Measurements from ENCODE around the gene CARD10. TPM values are rescaled to one million over a fixed set of nuclear protein-coding genes. Genes with fewer than 3 reads are reported as not detected.
A peak's percentile ranks its signal among the peaks of the same experiment; 100 is the strongest.
"Not testable (repeated sequence)": the region's sequence is repeated elsewhere in the genome, so short reads cannot be mapped to it uniquely, and the experiment has no call there.

Gene CARD10
- total RNA-seq, 1 experiment from 2014 or later = 14.6 TPM

DNA sequence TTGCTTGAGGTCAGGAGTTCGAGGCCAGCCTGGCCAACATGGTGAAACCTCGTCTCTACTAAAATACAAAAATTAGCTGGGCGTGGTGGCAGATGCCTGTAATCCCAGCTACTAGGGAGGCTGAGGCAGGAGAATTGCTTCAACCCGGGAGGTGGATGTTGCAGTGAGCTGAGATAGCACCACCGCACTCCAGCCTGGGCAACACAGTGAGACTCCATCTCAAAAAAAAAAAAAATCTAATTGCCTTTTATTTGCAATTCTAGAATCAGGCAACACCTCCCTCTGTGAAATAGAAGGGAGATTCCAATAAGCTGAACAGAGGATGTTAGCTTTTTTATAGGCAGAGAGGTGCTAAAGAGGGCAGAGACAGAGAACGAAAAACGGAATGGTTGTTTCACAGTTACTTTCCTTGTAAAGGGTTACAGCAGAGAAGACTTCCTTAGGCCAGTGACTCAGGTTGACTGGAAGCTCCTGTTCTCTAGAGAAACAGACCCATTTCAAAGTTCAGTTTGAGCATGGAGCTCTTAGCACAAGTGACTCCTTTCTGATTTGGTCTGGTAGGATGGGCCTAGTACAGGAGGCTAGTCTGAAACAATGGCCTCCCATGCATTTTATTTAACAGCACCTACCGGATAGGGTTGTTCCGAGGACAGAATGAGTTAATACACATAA, 8.0 kb upstream of the CARD10 start:
- not testable (repeated sequence) for H3K27ac ChIP-seq; H3K9me3 ChIP-seq (replicated peaks); H3K36me3 ChIP-seq; DNase-seq (ENCODE audit: low read depth in 1 of 2, low spot score in 2 of 2); H3K4me3 ChIP-seq; H3K27me3 ChIP-seq (replicated peaks)
- peaks cover 37% of the 10 kb centered on the region for H3K4me1 ChIP-seq (replicated peaks)

DNA sequence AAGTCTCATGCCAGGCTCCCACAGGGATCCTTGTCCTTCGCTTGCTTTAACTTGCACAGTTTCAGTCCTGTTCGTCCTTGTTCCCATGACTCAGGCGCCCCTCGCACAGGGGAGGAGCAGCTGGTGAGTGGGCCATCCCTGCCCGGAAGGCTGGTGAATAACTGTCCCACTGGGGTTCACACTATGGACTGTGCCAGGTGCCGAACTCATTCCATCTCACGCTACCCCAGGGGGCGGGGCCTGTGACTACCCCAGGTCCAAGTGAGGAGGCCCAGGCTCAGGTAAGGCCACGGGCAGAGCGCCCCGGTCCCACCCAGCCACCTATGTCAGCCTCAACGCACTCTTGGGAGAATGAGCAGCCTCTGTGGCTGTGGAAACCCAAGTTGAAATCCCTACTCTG, 7.2 kb upstream of the CARD10 start:
- H3K4me3 ChIP-seq = no peak overlapping the region
- H3K9me3 ChIP-seq (replicated peaks) = no peaks in the 10 kb centered on the region
- no peaks in the 10 kb centered on the region for H3K36me3 ChIP-seq
- H3K27me3 ChIP-seq (replicated peaks) = no peaks in the 10 kb centered on the region
- DNase-seq (ENCODE audit: low read depth in 1 of 2, low spot score in 2 of 2) = peak; percentile 28 to 68
- H3K4me1 ChIP-seq (replicated peaks) = peaks cover 46% of the 10 kb centered on the region
- H3K27ac ChIP-seq = peak overlapping the region; percentile 80

DNA sequence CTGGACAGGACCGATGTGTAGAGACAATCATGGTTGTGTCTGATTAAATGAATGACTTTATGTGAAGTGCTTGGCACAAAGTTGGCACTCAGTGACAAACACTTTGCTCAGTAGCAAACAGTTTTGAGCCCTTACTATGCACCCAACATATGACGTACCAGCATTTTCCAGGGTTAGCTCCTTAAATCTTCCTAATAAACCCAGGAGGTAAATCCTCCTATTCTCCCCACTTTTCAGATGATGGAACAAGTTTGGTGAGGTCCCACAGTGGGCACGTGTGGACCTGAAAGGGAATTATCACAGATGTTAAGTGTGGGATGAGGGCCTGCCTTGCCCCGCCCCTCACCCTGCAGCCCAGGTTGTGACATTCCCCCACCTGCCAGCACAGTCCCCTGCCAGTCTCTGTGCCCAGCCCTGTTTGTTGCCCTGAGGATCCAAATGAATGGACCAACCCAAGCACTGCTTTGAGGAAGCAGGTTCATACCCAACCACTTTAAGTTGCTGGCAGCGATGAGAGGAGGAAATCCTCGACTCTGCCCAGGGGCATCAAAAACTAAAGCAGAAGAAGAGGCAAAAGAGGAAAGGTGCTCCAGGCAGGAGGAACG, 6.6 kb upstream of the CARD10 start:
- H3K4me1 ChIP-seq (replicated peaks) = peaks cover 51% of the 10 kb centered on the region
- H3K27ac ChIP-seq = peak overlapping the region; percentile 80
- DNase-seq (ENCODE audit: low read depth in 1 of 2, low spot score in 2 of 2) = peak in 1 of 2 experiments; percentile 23
- no peak overlapping the region for H3K4me3 ChIP-seq
- no peaks in the 10 kb centered on the region for H3K36me3 ChIP-seq
- no peaks in the 10 kb centered on the region for H3K9me3 ChIP-seq (replicated peaks)
- no peaks in the 10 kb centered on the region for H3K27me3 ChIP-seq (replicated peaks)

DNA sequence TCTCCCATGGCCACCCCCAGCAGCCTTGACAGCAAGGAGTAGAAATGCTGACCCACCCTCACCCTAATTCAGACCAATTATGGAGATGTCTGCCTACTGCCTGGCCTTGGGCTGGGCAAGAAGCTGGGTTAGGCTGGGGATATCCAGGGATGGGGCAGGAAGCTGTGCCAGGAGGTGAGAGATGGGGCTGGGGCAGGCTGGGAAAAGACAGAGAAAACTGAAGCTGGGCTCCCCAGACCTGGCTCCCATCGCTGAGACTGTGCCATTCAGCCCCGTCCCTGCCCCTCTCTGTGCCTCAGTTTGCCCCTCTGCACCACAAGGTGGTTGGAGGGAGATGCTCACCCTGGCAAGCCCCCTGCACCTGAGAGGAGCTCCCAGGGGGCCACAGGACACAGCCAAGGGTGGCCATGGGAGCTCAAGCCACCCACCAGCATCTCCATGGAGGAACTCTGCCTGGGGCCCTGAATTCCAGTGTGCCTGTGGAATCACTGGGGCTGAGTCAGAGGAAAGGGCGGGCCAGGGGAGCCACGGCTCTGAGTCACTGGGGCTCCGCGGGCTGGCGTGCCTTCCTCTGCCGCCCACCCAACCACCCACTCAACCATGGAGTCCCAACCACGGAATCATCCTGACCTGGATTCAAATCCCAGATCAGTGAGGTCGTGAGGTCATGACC, 6.0 kb upstream of the CARD10 start:
- Histone ChIP-seq H3K27ac (peak overlapping the region; percentile 80), H3K36me3 (no peaks in the 10 kb centered on the region), H3K4me3 (no peak overlapping the region), H3K4me1 (replicated peaks) (peaks cover 53% of the 10 kb centered on the region), H3K27me3 (replicated peaks) (no peaks in the 10 kb centered on the region), H3K9me3 (replicated peaks) (no peaks in the 10 kb centered on the region)
- peak; percentile 89 to 95 for DNase-seq (ENCODE audit: low read depth in 1 of 2, low spot score in 2 of 2)

DNA sequence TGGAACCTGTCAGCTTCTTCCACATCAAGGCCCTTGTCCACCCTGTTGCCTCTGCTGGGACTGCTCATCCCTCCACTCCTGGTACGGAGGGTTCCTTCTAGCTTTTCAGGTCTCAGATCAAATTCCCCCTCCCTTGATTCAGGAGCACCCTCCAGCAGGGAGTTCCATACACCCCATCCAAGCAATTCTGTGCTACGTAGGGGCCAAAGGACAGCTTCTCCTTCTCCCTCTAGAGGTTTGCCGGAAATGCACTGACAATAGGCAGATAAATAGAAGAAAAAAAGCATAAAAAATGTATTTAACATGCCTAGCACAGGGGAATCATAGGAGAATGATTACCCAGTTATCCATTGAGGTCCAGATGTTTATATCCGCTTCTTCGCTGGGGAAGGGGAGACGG, 3.3 kb upstream of the CARD10 start:
- no peak overlapping the region for H3K27ac ChIP-seq
- H3K4me3 ChIP-seq = no peak overlapping the region
- H3K4me1 ChIP-seq (replicated peaks) = peaks cover 78% of the 10 kb centered on the region
- no peak for DNase-seq (ENCODE audit: low read depth in 1 of 2, low spot score in 2 of 2)
- H3K36me3 ChIP-seq = peaks cover 9% of the 10 kb centered on the region
- no peaks in the 10 kb centered on the region for H3K27me3 ChIP-seq (replicated peaks)
- 0 out of 2 replicates have a peak, but pooled peaks cover 3% of the 10 kb centered on the region for H3K9me3 ChIP-seq (replicated peaks)

DNA sequence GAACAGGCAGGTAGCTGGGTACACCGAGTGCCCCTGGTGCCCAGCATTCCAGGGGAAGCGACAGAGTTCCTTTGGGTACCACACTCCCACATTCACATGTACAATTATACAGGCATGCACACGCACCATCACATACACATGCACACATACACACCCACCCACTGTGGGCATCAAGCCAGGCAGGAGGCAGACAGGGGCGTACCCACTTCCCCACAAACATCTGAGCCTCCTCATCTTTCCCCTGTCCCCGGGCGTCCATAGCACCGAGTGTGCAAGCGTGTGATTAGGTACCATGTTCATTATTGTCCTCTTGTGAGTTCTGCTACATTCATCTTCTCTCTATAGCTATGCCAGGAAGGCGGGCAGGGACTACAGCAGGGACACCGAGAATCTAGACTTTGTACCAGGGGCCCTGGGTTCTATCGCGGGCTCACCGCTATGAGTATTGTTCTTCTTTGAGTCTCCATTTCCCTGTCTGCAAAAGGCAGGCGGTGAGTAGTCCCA, 2.1 kb upstream of the CARD10 start:
- DNase-seq (ENCODE audit: low read depth in 1 of 2, low spot score in 2 of 2) = no peak
- 0 out of 2 replicates have a peak, but pooled peaks cover 3% of the 10 kb centered on the region for H3K9me3 ChIP-seq (replicated peaks)

DNA sequence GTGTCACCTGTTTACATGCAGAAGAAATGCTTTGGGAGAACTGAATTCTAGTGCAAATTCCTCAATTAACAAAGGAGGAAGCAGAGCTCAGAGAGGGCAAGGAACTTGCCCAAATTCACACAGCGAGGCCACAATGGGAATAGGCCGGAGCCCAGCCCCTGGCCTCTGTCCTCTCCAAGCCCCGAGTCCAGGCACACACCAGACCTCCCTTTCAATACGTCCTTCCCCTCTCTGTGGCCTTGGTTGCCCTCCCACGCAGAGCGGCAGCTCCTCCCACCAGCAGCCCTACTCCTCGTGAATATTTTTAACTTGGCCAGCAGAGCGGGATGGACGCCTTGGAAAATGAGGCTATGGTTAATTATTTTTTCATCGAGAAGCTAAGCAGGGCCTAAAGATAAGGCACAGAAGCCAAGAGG, 1.6 kb upstream of the CARD10 start:
- Histone ChIP-seq H3K4me1 (replicated peaks) (peaks cover 63% of the 10 kb centered on the region), H3K27me3 (replicated peaks) (no peaks in the 10 kb centered on the region), H3K27ac (no peak overlapping the region), H3K9me3 (replicated peaks) (0 out of 2 replicates have a peak, but pooled peaks cover 3% of the 10 kb centered on the region), H3K4me3 (no peak overlapping the region), H3K36me3 (peaks cover 18% of the 10 kb centered on the region)
- DNase-seq (ENCODE audit: low read depth in 1 of 2, low spot score in 2 of 2) = no peak

More for the DNA sequence above, 2.1 kb upstream of the CARD10 start:
- H3K27ac ChIP-seq = no peak overlapping the region
- H3K27me3 ChIP-seq (replicated peaks) = no peaks in the 10 kb centered on the region
- H3K4me1 ChIP-seq (replicated peaks) = peaks cover 68% of the 10 kb centered on the region
- no peak overlapping the region for H3K4me3 ChIP-seq
- H3K36me3 ChIP-seq = peaks cover 15% of the 10 kb centered on the region

DNA sequence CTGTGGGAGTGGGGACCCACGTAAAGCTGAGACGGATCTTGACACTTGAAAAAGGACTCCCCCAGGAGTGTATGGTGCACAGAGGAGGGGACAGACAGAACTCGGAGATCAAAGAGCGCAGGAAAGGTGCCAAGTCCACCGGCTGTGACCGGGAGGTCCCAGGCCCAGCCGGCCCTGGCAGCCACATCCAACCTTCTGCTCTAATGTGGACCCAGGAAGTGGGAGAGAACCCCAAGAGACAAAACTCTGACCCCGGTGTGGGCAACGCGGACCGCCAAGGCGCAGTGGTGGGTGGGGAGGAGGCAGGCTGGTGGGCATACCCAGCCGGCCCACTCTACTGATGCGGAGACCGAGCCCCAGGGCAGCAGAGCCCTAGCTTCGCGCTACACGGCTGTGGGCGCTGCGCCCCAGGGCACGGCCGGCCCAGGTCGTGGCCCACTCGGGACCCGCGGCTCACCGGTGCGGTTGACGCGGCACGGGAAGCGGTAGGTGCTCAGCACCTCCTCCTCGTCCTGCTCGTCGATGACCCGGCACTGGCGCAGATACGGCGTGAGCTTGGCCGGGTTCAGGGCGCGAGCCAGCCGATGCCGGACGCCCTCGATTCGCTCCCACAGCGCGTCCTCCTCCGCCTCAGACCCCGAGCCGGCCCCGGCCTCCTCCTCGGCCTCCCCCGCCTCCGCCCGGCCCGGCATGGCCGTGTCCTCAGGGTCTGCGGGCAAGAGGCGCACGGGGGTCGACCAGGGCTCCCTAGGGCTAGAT, 527 bp downstream of the CARD10 start:
- DNase-seq (ENCODE audit: low read depth in 1 of 2, low spot score in 2 of 2) = peak; percentile 31 to 37
- Histone ChIP-seq H3K4me3 (peak overlapping the region; percentile 94), H3K27ac (0 out of 2 replicates have a peak overlapping the region, but pooled peaks have one; percentile 16), H3K9me3 (replicated peaks) (0 out of 2 replicates have a peak, but pooled peaks cover 3% of the 10 kb centered on the region), H3K4me1 (replicated peaks) (peaks cover 47% of the 10 kb centered on the region), H3K27me3 (replicated peaks) (no peaks in the 10 kb centered on the region), H3K36me3 (peaks cover 27% of the 10 kb centered on the region)

DNA sequence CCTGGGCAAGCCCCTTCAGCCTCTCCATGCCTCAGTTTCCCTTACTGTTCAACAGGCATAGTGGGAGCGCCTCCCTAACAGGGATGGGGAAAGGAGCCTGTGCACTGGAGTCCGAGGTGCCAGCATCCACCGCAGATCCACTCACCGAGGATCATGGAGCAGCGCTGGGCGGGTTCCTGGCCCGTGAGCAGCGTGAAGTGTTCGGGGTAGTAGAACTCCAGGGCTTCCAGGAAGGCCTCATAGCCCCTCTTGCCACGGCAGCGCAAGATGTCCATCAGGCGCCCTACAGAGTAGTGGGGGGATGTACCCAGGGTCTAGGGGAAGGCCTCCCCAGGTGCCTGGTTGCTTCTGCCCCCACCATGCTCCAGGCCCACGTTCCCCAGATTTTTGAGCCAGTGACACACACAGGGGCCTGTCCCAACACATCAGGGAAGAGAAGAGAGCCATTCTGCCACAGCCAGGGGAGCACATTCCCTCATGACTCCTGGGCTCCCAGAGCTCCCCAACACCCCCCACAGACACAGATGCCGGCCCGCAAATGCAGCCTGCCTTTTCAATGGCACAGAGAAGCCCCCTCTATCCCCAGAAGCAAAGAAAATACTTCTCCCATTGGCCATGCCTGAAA, 1.3 kb downstream of the CARD10 start:
- H3K27me3 ChIP-seq (replicated peaks) = no peaks in the 10 kb centered on the region
- peaks cover 51% of the 10 kb centered on the region for H3K4me1 ChIP-seq (replicated peaks)
- 0 out of 2 replicates have a peak, but pooled peaks cover 3% of the 10 kb centered on the region for H3K9me3 ChIP-seq (replicated peaks)
- DNase-seq (ENCODE audit: low read depth in 1 of 2, low spot score in 2 of 2) = no peak
- H3K36me3 ChIP-seq = peaks cover 32% of the 10 kb centered on the region
- H3K4me3 ChIP-seq = peak overlapping the region; percentile 94
- H3K27ac ChIP-seq = no peak overlapping the region

DNA sequence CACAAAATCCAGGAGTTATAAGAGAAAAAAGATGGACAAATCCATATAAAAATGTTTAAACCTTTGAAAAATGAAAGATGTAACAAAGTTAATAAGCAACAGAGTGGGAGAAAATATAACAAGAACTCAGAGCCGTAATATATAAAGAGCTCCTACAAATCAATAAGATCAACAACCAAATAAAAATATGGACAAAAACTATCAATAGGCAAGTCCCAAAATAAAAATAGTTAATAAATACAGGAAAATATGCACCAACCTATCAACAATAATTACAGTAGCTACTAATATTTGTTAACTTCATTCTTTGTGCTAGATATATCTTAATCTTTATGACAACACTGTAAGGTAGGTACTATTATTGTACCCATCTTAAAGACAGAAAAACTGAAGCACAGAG, 2.8 kb downstream of the CARD10 start:
- Histone ChIP-seq H3K36me3 (peaks cover 39% of the 10 kb centered on the region), H3K9me3 (replicated peaks) (0 out of 2 replicates have a peak, but pooled peaks cover 6% of the 10 kb centered on the region), H3K27me3 (replicated peaks) (no peaks in the 10 kb centered on the region), H3K27ac (no peak overlapping the region), H3K4me1 (replicated peaks) (peaks cover 53% of the 10 kb centered on the region), H3K4me3 (no peak overlapping the region)
- no peak for DNase-seq (ENCODE audit: low read depth in 1 of 2, low spot score in 2 of 2)

DNA sequence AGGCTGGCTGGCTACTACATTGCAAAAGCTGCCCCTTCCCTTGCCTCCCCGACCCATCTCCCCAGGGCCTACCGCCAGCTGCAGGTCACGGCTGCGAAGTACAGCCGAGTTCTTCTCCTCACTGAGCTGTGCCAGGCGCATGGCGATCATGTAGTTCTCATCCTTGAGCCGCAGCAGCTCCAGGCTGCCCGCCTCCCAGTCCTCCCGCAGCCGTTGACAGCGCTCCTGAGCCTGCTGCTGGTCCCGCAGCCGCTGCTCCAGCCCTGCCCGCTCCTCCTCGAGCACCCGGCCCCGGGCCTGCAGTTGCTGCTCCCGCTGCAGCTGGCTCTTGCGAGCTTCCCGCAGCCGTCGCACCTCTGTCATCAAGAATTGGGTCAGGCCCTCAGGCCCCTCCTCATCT, 3.3 kb downstream of the CARD10 start:
- Histone ChIP-seq H3K4me3 (no peak overlapping the region), H3K9me3 (replicated peaks) (0 out of 2 replicates have a peak, but pooled peaks cover 6% of the 10 kb centered on the region), H3K4me1 (replicated peaks) (peaks cover 48% of the 10 kb centered on the region), H3K27ac (no peak overlapping the region), H3K36me3 (peaks cover 39% of the 10 kb centered on the region), H3K27me3 (replicated peaks) (no peaks in the 10 kb centered on the region)
- DNase-seq (ENCODE audit: low read depth in 1 of 2, low spot score in 2 of 2) = no peak

DNA sequence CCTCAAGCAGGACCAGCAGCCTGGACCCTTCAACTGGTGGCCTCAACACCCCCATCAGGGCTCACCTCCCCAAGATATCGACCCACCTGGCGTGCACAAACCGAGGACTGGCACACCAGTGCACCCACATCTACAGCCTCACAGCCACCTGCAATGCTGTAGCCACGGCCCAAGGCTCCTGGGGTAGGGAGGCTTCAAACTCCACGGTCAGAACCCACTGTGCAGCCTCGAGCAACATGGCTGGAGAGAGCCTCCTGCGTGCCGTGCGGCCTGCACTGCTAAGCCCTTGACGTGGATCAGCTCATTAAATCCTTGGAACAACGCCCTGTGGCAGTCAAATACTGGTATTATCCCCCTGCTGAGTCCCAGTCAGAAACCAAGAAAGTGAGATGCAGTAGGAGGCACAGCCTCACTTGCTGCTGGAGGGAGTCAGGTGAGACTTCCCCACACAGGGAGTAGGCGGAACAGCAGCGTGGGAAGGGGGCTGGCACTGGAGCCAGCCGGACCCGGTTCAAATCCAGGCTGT, 4.6 kb downstream of the CARD10 start:
- no peak overlapping the region for H3K4me3 ChIP-seq
- DNase-seq (ENCODE audit: low read depth in 1 of 2, low spot score in 2 of 2) = no peak
- no peaks in the 10 kb centered on the region for H3K27me3 ChIP-seq (replicated peaks)
- H3K27ac ChIP-seq = no peak overlapping the region
- 0 out of 2 replicates have a peak, but pooled peaks cover 6% of the 10 kb centered on the region for H3K9me3 ChIP-seq (replicated peaks)
- H3K4me1 ChIP-seq (replicated peaks) = peaks cover 40% of the 10 kb centered on the region
- peaks cover 46% of the 10 kb centered on the region for H3K36me3 ChIP-seq

Measured in SJSA1 (cell line).